Keratinocyte (primary cell): ENCODE data around the gene SPTLC3. TPM values are rescaled to one million over a fixed set of nuclear protein-coding genes. Genes with fewer than 3 reads are reported as not detected.

Source experiments
- DNase-seq: peaks from one replicate; pipeline ENCODE4 v3.0.0-alpha.2; 2011; ENCODE audit warnings: low read depth, missing footprints, low spot score
- FAIRE-seq: peaks from 2 replicates; lab custom pipeline; 2011; peaks lifted over from hg19 to GRCh38; lab: Jason Lieb, UNC
- H2AFZ ChIP-seq: 2 replicates; pipeline ENCODE4 v1.6.0; 2012; ENCODE audit warnings: low read length, control low read depth, inconsistent platforms; ENCODE audit not compliant: control insufficient read depth
- H3K27ac ChIP-seq: 2 replicates; pipeline ENCODE4 v1.5.1; 2011; ENCODE audit warnings: low read length; ENCODE audit not compliant: control insufficient read depth, insufficient read depth
- H3K27me3 ChIP-seq: 3 replicates; pipeline ENCODE4 v1.6.0; 2011; ENCODE audit warnings: low read length; ENCODE audit not compliant: control insufficient read depth, insufficient read depth; ENCODE audit errors: extremely low read depth
- H3K36me3 ChIP-seq, 2 experiments: 2 replicates in 1 of 2; 3 replicates in 1 of 2; pipeline ENCODE4 v1.5.1; 2011; ENCODE audit warnings: low read length in 2 of 2, mild to moderate bottlenecking in 1 of 2; ENCODE audit not compliant: control insufficient read depth in 2 of 2, insufficient read depth in 2 of 2; ENCODE audit errors: extremely low read depth in 1 of 2
- H3K4me1 ChIP-seq: 3 replicates; pipeline ENCODE4 v1.5.1; 2011; ENCODE audit warnings: low read length; ENCODE audit not compliant: control insufficient read depth, insufficient read depth; ENCODE audit errors: extremely low read depth
- H3K4me2 ChIP-seq: 3 replicates; pipeline ENCODE4 v1.6.0; 2011; ENCODE audit warnings: low read depth, low read length; ENCODE audit not compliant: control insufficient read depth, insufficient read depth; ENCODE audit errors: extremely low read depth
- H3K4me3 ChIP-seq, 3 experiments: fragments of 200-600 bp in 1 of 3; sonication (generic) in 1 of 3; 2 replicates in 2 of 3; 3 replicates in 1 of 3; pipeline ENCODE4 v1.5.1; 2011 to 2016; ENCODE audit warnings: low read length in 3 of 3, mild to moderate bottlenecking in 3 of 3, control low read depth in 2 of 3, inconsistent platforms in 1 of 3, low read depth in 1 of 3, mixed read lengths in 1 of 3, mixed run types in 1 of 3, moderate library complexity in 1 of 3; ENCODE audit not compliant: control insufficient read depth in 2 of 3, insufficient read depth in 2 of 3; ENCODE audit errors: extremely low read depth in 1 of 3
- H3K79me2 ChIP-seq: 2 replicates; pipeline ENCODE4 v1.6.0; 2012; ENCODE audit warnings: low read length; ENCODE audit not compliant: control insufficient read depth, insufficient read depth
- H3K9ac ChIP-seq: 3 replicates; pipeline ENCODE4 v1.6.0; 2011; ENCODE audit warnings: low read length; ENCODE audit not compliant: control insufficient read depth, insufficient read depth; ENCODE audit errors: extremely low read depth
- H3K9me1 ChIP-seq: 3 replicates; pipeline ENCODE4 v1.6.0; 2011; ENCODE audit warnings: low read length; ENCODE audit not compliant: control insufficient read depth, insufficient read depth; ENCODE audit errors: extremely low read depth
- H3K9me3 ChIP-seq: 2 replicates; pipeline ENCODE4 v1.5.1; 2012; ENCODE audit warnings: low read depth, low read length; ENCODE audit not compliant: control insufficient read depth
- H4K20me1 ChIP-seq: 3 replicates; pipeline ENCODE4 v1.6.0; 2011; ENCODE audit warnings: low read length; ENCODE audit not compliant: control insufficient read depth, insufficient read depth; ENCODE audit errors: extremely low read depth
- EZH2 ChIP-seq: IDR thresholded peaks from one replicate; pipeline ENCODE4 v1.6.1; 2012; ENCODE audit warnings: inconsistent platforms, mild to moderate bottlenecking, low read length, moderate library complexity
- dilution Hi-C: fragments of 300-500 bp; cut with MboI; formaldehyde crosslinking; loops from one replicate; pipeline ENCODE4 v1.7.0; 2020; ENCODE audit warnings: low sequenced_read_pairs; ENCODE audit not compliant: extremely low pct_ligation_motif_present
- polyA plus RNA-seq, 5 experiments: library from polyadenylated mRNA; depleted of rRNA in 3 of 5; stranded (reverse) in 3 of 5; stranded (forward) in 1 of 5; unstranded in 1 of 5; fragments of >200 nt; gene quantifications; 1 replicate in 1 of 5; 2 replicates in 3 of 5; 3 replicates in 1 of 5; pipeline versions ENCODE4 v1.2.1 to v1.2.3, GENCODE V29; 2011 to 2012; ENCODE audit warnings: missing spikeins in 2 of 5, low read depth in 1 of 5, low replicate concordance in 1 of 5
- TF ChIP-seq, protein P1 (sequence below), 3 experiments: IDR thresholded peaks in 1 of 3; conservative IDR thresholded peaks in 1 of 3; optimal IDR thresholded peaks in 1 of 3; 2 replicates in 2 of 3; 3 replicates in 1 of 3; pipeline versions ENCODE3 to v1.5.1; 2011; ENCODE audit warnings: low read length in 3 of 3, mild to moderate bottlenecking in 3 of 3, moderate library complexity in 2 of 3, control low read depth in 1 of 3, inconsistent platforms in 1 of 3; ENCODE audit not compliant: insufficient read depth in 2 of 3; ENCODE audit errors: extremely low read depth in 1 of 3

SPTLC3 gene
- polyA plus RNA-seq, 1 donor (not counting 4 experiments of a cell fraction or from before 2014, with no cell fraction given) = 11.4 TPM

GRCh38 chr20:13017235-13017634, 8.5 kb downstream of the SPTLC3 start:
- H4K20me1 ChIP-seq = no peaks in the 10 kb centered on the region
- H3K9ac ChIP-seq = no peak overlapping the region
- no peaks in the 10 kb centered on the region for H3K9me1 ChIP-seq
- peaks cover 0 to 5% of the 10 kb centered on the region in 2 experiments for H3K36me3 ChIP-seq
- H2AFZ ChIP-seq = no peak overlapping the region
- DNase-seq (no peak), FAIRE-seq (no peak)
- no peaks in the 10 kb centered on the region for H3K79me2 ChIP-seq
- no peak for TF ChIP-seq EZH2
- TF ChIP-seq, protein P1, sequence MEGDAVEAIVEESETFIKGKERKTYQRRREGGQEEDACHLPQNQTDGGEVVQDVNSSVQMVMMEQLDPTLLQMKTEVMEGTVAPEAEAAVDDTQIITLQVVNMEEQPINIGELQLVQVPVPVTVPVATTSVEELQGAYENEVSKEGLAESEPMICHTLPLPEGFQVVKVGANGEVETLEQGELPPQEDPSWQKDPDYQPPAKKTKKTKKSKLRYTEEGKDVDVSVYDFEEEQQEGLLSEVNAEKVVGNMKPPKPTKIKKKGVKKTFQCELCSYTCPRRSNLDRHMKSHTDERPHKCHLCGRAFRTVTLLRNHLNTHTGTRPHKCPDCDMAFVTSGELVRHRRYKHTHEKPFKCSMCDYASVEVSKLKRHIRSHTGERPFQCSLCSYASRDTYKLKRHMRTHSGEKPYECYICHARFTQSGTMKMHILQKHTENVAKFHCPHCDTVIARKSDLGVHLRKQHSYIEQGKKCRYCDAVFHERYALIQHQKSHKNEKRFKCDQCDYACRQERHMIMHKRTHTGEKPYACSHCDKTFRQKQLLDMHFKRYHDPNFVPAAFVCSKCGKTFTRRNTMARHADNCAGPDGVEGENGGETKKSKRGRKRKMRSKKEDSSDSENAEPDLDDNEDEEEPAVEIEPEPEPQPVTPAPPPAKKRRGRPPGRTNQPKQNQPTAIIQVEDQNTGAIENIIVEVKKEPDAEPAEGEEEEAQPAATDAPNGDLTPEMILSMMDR (optimal IDR thresholded peaks at IDR 0.05 in 1 of 3, IDR thresholded peaks at IDR 0.05 in 1 of 3, conservative IDR thresholded peaks at IDR 0.05 in 1 of 3; ENCODE audit: extremely low read depth in 1 of 3, insufficient read depth in 2 of 3, low read length in 3 of 3) = no peak
- no peaks in the 10 kb centered on the region for H3K4me1 ChIP-seq
- no peaks in the 10 kb centered on the region for H3K27me3 ChIP-seq
- dilution Hi-C loops = no loop called here
- no peak overlapping the region for H3K4me2 ChIP-seq
- peaks cover 7% of the 10 kb centered on the region for H3K9me3 ChIP-seq
- no peak overlapping the region for H3K4me3 ChIP-seq
- H3K27ac ChIP-seq = no peak overlapping the region

- H3K9ac ChIP-seq = no peak overlapping the region
- peaks cover 0 to 5% of the 10 kb centered on the region in 2 experiments for H3K36me3 ChIP-seq
- no peak for FAIRE-seq
- no peak overlapping the region for H3K27ac ChIP-seq
- no peaks in the 10 kb centered on the region for H3K27me3 ChIP-seq
- H2AFZ ChIP-seq = no peak overlapping the region
- dilution Hi-C loops = no loop called here
- H3K4me2 ChIP-seq = no peak overlapping the region
- TF ChIP-seq, protein P1 (optimal IDR thresholded peaks at IDR 0.05 in 1 of 3, IDR thresholded peaks at IDR 0.05 in 1 of 3, conservative IDR thresholded peaks at IDR 0.05 in 1 of 3; ENCODE audit: extremely low read depth in 1 of 3, insufficient read depth in 2 of 3, low read length in 3 of 3) = no peak
- TF ChIP-seq EZH2 = no peak
- peaks cover 7% of the 10 kb centered on the region for H3K9me3 ChIP-seq
- H4K20me1 ChIP-seq = no peaks in the 10 kb centered on the region
- H3K9me1 ChIP-seq = no peaks in the 10 kb centered on the region
- H3K79me2 ChIP-seq = no peaks in the 10 kb centered on the region
- no peak overlapping the region for H3K4me3 ChIP-seq
- H3K4me1 ChIP-seq = peaks cover 2% of the 10 kb centered on the region
- DNase-seq = no peak
Observed at GRCh38 chr20:13017883-13018535, 9.2 kb downstream of the SPTLC3 start.
